ENCODE data around the gene CASP8AP2. TPM values are rescaled to one million over a fixed set of nuclear protein-coding genes. Genes with fewer than 3 reads are reported as not detected.

Gene CASP8AP2
- total and polyA plus RNA-seq, 9 of the 15 experiments (the other 6 are each of a cell fraction or from before 2014, with no cell fraction given) = 10.6 to 30.0 (median 19.1) TPM

DNA sequence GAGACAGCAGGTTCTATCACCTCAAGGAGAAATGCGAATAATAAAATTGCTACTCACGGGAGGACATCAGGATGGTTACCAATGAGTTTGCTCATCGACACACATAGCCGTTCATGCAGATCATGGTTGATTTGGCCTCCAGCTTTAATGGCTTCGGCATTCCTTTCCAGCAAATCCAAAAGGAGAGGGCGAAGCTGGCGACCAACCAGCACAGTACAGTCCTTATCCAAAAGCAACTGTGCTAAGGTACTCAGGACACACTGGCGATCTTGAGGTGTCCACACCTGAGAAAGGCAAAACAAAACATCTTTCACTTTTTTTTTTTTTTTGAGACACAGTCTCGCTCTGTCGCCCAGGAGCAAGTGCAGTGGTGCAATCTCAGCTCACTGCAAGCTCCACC lies 26.4 kb upstream of the CASP8AP2 start (continued):
- TF ChIP-seq PRDM10 (IDR thresholded peaks at IDR 0.05; ENCODE audit: partially characterized antibody) = no peak
- TF ChIP-seq, protein P1, sequence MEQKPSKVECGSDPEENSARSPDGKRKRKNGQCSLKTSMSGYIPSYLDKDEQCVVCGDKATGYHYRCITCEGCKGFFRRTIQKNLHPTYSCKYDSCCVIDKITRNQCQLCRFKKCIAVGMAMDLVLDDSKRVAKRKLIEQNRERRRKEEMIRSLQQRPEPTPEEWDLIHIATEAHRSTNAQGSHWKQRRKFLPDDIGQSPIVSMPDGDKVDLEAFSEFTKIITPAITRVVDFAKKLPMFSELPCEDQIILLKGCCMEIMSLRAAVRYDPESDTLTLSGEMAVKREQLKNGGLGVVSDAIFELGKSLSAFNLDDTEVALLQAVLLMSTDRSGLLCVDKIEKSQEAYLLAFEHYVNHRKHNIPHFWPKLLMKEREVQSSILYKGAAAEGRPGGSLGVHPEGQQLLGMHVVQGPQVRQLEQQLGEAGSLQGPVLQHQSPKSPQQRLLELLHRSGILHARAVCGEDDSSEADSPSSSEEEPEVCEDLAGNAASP (IDR thresholded peaks at IDR 0.05) = no peak
- no peak for TF ChIP-seq LEF1 (IDR thresholded peaks at IDR 0.05)
- TF ChIP-seq ZFPM2 (CRISPR knock-in tag; IDR thresholded peaks at IDR 0.05) = no peak
- no peak for TF ChIP-seq TFAM (CRISPR knock-in tag; conservative IDR thresholded peaks at IDR 0.05)
- TF ChIP-seq TAF1 (IDR thresholded peaks at IDR 0.05; ENCODE audit: control insufficient read depth, extremely low read depth, insufficient read depth, low read length, severe bottlenecking) = no peak
- TF ChIP-seq, protein P2, sequence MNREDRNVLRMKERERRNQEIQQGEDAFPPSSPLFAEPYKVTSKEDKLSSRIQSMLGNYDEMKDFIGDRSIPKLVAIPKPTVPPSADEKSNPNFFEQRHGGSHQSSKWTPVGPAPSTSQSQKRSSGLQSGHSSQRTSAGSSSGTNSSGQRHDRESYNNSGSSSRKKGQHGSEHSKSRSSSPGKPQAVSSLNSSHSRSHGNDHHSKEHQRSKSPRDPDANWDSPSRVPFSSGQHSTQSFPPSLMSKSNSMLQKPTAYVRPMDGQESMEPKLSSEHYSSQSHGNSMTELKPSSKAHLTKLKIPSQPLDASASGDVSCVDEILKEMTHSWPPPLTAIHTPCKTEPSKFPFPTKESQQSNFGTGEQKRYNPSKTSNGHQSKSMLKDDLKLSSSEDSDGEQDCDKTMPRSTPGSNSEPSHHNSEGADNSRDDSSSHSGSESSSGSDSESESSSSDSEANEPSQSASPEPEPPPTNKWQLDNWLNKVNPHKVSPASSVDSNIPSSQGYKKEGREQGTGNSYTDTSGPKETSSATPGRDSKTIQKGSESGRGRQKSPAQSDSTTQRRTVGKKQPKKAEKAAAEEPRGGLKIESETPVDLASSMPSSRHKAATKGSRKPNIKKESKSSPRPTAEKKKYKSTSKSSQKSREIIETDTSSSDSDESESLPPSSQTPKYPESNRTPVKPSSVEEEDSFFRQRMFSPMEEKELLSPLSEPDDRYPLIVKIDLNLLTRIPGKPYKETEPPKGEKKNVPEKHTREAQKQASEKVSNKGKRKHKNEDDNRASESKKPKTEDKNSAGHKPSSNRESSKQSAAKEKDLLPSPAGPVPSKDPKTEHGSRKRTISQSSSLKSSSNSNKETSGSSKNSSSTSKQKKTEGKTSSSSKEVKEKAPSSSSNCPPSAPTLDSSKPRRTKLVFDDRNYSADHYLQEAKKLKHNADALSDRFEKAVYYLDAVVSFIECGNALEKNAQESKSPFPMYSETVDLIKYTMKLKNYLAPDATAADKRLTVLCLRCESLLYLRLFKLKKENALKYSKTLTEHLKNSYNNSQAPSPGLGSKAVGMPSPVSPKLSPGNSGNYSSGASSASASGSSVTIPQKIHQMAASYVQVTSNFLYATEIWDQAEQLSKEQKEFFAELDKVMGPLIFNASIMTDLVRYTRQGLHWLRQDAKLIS (CRISPR knock-in tag; IDR thresholded peaks at IDR 0.05) = no peak
- TF ChIP-seq ZNF23 (CRISPR knock-in tag; IDR thresholded peaks at IDR 0.05) = no peak
- no peak for TF ChIP-seq NFYB (IDR thresholded peaks at IDR 0.05; ENCODE audit: extremely low read depth, insufficient read length)

Data from K562 (cell line).